PFSK-1 (cell line): ENCODE data around the gene SPG11.

ENCODE experiments used
- POLR2AphosphoS5 ChIP-seq: IDR thresholded peaks from 2 replicates; pipeline ENCODE4 v1.6.1; 2012; ENCODE audit warnings: low read depth, mild to moderate bottlenecking, control low read depth, low read length, moderate library complexity
- SIN3A ChIP-seq: IDR thresholded peaks from 2 replicates; pipeline ENCODE4 v1.6.1; 2012; ENCODE audit warnings: mild to moderate bottlenecking, low read length, moderate library complexity, borderline replicate concordance; ENCODE audit not compliant: insufficient read depth
- TAF1 ChIP-seq: IDR thresholded peaks from 2 replicates; pipeline ENCODE4 v1.6.1; 2012; ENCODE audit warnings: low read length, control low read depth, borderline replicate concordance; ENCODE audit not compliant: insufficient read depth
- TF ChIP-seq, protein P1 (sequence below), 2 experiments: IDR thresholded peaks; 2 replicates each; pipeline versions ENCODE4 v1.6.1 to v1.8.0; 2011 to 2012; ENCODE audit warnings: low read depth in 2 of 2, low read length in 2 of 2, control low read depth in 1 of 2, inconsistent platforms in 1 of 2, mild to moderate bottlenecking in 1 of 2, moderate library complexity in 1 of 2; ENCODE audit not compliant: insufficient read depth in 1 of 2

DNA sequence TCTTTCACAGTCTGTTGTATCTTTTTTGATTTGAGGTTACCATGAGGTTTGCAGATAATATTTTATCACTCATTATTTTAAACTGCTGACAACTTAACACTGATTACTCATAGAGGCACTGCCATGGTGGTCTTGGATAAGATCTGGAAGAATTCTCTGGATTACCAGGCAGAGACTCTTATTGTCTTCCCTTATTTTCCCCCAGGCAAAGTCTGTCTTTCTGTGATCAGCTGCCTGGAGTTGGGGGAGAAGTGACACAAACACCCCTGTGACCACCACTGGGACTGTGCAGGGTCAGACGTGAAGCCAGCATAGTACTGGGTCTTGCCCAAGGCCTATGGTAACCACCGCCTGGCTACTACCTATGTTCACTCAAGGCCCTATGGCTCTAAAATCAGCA, 42.9 kb upstream of the SPG11 start:
- TF ChIP-seq POLR2AphosphoS5 (no peak), TAF1 (no peak), SIN3A (no peak)
- TF ChIP-seq, protein P1, sequence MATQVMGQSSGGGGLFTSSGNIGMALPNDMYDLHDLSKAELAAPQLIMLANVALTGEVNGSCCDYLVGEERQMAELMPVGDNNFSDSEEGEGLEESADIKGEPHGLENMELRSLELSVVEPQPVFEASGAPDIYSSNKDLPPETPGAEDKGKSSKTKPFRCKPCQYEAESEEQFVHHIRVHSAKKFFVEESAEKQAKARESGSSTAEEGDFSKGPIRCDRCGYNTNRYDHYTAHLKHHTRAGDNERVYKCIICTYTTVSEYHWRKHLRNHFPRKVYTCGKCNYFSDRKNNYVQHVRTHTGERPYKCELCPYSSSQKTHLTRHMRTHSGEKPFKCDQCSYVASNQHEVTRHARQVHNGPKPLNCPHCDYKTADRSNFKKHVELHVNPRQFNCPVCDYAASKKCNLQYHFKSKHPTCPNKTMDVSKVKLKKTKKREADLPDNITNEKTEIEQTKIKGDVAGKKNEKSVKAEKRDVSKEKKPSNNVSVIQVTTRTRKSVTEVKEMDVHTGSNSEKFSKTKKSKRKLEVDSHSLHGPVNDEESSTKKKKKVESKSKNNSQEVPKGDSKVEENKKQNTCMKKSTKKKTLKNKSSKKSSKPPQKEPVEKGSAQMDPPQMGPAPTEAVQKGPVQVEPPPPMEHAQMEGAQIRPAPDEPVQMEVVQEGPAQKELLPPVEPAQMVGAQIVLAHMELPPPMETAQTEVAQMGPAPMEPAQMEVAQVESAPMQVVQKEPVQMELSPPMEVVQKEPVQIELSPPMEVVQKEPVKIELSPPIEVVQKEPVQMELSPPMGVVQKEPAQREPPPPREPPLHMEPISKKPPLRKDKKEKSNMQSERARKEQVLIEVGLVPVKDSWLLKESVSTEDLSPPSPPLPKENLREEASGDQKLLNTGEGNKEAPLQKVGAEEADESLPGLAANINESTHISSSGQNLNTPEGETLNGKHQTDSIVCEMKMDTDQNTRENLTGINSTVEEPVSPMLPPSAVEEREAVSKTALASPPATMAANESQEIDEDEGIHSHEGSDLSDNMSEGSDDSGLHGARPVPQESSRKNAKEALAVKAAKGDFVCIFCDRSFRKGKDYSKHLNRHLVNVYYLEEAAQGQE (IDR thresholded peaks at IDR 0.05; ENCODE audit: insufficient read depth in 1 of 2, low read depth in 2 of 2, low read length in 2 of 2): no peak
